Stimulated activated CD4-positive, alpha-beta T cell treated with anti-CD3 and anti-CD28 coated beads, Interleukin-12 subunit alpha, Interleukin-12 subunit beta, amount 100 ng/mL, for 4 hours (primary cell): Measurements from ENCODE around the gene CAD.

Experiments used
- DNase-seq: peaks from one replicate; pipeline ENCODE4 v3.0.0-alpha.2; 2020

CAD gene

DNA sequence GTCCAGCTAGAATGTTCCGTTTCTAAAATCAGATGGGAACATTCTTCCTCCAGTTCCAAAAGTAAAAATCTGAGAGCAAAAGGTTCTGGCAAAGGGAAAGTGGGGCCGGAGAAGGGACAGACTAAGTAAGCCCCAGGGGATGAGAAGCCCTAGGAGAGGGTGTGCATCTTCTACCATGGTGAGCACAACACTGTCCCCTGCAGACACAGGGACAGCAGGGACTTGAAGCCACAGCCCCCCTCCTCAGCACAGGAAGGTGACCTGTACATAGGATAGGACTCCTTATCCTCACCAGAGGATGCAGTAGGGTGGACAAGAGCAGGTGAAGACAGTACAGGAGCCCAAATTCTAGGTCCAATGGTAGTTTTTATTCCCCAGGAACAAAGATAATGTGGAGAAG lies 17.9 kb upstream of the CAD start:
- no peak for DNase-seq

DNA sequence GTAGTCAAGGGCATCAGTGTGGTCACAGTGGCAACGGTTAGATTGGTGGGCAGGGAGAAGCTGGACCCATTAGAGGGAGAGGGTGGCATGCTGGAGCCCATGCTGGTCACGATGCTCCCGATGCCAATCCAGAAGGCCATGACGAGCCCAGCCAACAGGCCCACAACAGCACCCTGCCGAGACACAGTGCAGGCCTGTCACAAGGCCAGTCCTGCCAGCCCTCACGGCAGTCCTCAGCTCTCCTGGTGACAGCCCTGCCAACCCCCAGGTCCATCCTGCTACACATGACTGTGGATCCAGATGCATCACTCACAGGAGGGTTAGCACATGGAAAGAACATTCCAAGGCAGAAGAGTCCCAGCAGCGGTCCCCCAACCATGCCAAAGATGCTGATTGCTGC lies 15.5 kb upstream of the CAD start:
- no peak for DNase-seq

GRCh38 chr2:27202854-27203253 lies 14.3 kb upstream of the CAD start:
- DNase-seq, result no peak

- no peak for DNase-seq
These were observed 13.4 kb upstream of the CAD start for GRCh38 chr2:27203741-27204140.

GRCh38 chr2:27204566-27204965 lies 12.6 kb upstream of the CAD start:
- DNase-seq, result no peak

DNA sequence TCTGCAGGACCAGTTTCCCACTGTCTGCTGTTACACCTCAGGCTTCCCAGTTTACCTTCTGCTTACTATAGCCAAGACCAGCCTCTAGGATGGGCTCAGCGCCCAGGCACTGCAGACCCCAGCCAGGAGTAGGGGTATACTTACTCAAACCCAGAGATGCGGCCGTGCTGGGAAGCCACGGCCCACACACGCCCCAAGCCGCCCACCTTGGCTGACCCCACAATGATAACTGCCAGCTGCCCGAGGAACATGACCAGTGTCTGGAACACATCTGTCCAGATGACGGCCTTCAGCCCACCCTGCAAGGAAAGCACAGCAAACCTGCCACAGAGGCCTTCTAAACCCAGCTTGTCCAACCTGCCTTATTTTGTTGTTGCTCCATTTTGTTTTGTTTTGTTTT lies 12.0 kb upstream of the CAD start:
- no peak for DNase-seq

DNA sequence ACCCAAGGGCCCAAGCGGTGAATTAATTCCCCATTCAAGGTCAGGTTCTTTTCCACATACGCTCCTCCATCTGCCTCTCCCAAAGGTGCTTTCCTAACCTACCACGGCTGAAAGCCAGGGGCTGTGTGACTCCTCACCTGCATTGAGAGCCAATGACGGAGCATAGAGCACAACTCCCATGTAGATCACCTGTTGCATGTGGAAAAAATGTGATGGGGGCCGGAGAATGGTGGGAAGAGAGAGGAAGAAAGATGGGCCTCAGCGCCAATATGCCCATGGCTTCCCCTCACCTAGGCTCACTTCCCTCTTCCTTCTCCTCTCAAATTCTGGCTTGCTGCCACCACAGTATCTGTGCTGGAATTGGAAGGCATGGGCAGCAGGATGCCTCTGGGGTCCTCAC lies 10.8 kb upstream of the CAD start:
- no peak for DNase-seq

DNA sequence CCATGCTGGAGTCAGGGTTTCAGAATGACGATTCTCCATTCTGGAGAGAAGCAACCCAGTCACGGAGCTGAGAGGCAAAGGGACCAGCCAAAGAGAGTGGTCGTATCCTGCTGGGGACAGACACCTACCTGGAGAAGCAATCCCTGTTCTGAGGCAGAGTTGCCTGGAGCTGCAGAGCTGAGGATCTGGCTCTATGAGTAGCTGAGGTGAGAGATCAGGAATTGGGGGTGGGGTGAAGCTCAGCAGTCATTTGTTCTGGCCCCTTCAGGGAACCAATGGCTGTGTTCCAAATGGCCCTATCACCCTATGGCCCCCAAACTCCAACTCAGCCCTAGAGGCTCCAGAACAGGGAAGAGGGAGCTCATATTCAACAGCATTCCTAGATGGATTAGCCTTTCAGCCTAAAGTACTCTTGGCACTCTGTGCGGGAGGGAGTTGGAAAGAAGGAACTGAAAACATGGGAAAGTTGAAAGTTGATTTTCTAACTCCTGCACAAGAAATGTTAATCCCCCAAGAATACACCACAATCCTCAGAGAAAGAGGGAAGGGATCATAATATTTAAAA lies 8.6 kb upstream of the CAD start:
- no peak for DNase-seq

GRCh38 chr2:27209621-27210401 lies 7.4 kb upstream of the CAD start:
- no peak for DNase-seq

- peak; percentile 80 for DNase-seq
These were observed 5.8 kb upstream of the CAD start for GRCh38 chr2:27211241-27211942.

DNA sequence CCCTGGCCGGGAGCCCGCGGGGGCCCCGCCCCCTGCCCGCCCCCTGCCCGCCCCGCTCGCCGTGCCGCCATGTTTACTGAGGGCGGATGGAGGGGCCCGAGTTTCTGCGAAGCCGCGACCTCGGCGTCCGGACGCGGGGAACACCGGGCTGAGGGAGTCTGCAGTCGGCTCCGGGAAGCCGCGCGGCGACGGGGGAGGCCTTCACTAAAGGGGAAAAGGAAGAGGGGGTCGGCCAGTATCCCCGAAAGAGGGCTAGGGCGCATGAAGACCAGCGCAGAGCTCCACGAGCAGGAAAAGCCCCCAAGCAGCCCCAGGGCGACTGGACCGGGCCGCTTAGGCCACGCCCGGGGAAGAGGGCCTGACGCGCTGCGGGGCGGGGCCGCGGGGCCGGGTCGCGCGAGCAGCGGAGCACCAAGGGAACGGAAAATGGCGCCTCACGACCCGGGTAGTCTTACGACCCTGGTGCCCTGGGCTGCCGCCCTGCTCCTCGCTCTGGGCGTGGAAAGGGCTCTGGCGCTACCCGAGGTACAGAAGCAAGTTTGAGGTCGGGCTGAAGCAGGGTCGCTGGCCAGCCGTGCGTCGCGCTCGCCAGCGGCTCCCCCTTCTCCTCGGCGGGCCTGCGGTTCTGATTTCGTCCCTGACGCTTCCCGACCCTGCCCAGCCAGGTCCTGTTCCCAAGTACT lies 5.1 kb upstream of the CAD start, which contains the start of the genes ATRAID and SLC5A6:
Gene ATRAID, plus strand, starts transcription at position 99 of the 683 bp plus-strand sequence. Its CDS starts 328 bp downstream, at position 427.
Gene SLC5A6, minus strand, starts transcription at position 326 of the 683 bp plus-strand sequence. CDS start 4,618 bp downstream, outside the sequence.
- peak; percentile 87 for DNase-seq

GRCh38 chr2:27212626-27213471 lies 4.3 kb upstream of the CAD start:
- DNase-seq, result no peak

DNA sequence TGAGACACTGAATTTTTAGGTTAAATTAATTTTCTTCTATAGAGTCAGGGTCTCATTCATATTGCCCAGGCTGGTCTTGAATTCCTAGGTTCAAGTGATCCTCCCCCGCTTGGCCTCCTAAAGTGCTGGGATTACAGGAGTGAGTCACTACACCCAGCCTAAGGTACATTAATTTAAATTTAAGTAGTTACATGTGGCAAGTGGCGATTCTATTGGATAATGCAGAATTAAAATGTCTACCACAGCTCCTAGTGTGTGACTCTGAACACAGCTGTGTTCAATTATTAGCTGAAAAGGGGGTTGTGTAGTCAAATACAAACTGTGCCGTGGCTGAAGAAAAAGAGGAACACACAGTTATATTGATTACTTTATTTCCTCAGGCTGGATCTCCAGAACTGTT lies 2.2 kb upstream of the CAD start:
- DNase-seq, result no peak

DNA sequence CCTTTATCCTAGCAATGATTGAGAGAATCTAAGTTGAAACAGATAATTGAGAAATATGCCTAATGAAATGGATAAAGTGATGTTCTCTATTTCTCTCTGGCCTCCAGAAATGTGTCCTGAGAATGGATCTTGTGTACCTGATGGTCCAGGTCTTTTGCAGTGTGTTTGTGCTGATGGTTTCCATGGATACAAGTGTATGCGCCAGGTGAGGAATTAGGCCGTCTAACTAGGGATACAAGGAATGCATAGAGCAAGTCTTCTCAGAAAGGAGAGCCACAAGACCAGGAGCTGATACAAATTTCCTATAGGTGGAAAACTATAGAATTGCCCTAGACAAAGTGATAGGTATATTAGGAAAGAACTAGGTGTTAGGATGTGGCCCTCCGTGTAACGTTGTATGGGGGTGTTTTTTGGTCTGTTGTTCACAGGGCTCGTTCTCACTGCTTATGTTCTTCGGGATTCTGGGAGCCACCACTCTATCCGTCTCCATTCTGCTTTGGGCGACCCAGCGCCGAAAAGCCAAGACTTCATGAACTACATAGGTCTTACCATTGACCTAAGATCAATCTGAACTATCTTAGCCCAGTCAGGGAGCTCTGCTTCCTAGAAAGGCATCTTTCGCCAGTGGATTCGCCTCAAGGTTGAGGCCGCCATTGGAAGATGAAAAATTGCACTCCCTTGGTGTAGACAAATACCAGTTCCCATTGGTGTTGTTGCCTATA lies 592 bp upstream of the CAD start:
- no peak for DNase-seq

DNA sequence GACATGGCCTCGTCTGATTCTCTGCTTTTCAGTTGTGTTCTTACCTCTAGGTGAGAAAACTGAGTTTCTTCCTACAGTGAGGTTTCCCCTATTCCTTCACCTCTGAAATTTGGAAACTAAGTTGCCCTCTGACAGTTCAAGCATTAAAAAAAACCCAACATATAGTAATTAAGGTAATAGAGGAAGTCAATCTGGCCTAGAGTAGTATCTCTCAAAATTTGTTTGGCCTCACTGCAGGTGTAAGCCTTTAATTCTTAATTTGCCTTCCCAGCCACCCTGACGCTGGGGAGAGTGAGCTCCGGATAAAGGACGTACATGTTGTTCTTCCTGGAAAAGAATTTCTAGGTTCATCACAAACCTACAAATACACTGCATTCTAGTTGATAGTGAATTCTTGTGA lies 1.4 kb downstream of the CAD start:
- DNase-seq, result no peak

- no peak for DNase-seq
These were observed 1.9 kb downstream of the CAD start for GRCh38 chr2:27219091-27219490.

DNA sequence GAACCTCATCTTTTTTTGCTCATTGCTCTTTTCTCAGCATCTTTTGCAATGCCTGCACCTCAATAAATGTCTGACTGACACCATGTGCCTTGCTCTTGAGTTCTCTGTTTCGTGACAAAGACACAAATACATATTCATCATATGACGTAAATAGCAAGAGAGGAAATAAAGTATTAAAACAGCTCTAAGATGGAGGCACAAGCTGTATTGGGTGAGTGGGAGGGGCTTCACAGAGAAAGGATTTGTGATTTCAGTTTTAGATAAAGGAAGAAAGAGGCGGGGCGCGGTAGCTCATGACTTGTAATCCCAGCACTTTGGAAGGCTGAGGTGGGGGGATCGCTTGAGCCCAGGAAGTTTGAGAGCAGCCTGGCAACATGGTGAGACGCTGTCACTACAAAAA lies 2.9 kb downstream of the CAD start:
- no peak for DNase-seq

DNA sequence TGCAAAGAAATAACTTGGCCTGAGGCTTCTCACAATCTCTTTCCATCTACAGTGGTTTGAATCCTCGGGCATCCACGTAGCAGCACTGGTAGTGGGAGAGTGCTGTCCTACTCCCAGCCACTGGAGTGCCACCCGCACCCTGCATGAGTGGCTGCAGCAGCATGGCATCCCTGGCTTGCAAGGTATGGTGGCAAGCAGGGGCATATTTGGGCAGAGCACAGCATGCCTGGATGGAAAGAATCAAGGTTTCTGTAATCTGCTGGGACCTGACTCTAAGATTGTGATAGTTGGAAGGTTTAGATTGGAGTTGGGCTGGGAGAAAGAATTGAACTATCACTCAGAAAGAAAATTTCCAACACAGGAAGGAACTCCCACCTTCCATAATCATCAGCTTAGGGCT lies 4.0 kb downstream of the CAD start:
- no peak for DNase-seq

- no peak for DNase-seq
These were observed 5.2 kb downstream of the CAD start for GRCh38 chr2:27222407-27222806.

DNA sequence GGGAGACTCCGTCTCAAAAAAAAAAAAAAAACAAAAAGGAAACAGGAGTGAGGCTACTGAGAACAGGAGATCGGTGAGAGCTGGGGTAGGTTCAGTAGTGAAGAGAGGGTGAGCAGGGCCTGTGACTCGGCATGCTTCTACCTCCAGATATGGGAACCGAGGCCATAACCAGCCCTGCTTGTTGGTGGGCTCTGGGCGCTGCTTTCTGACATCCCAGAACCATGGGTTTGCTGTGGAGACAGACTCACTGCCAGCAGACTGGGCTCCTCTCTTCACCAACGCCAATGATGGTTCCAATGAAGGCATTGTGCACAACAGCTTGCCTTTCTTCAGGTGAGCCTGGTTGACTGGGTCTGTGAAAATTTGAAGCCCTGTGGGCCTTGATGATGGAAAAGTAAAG lies 6.2 kb downstream of the CAD start:
- DNase-seq, result no peak

GRCh38 chr2:27225526-27225925 lies 8.4 kb downstream of the CAD start:
- DNase-seq, result no peak

DNA sequence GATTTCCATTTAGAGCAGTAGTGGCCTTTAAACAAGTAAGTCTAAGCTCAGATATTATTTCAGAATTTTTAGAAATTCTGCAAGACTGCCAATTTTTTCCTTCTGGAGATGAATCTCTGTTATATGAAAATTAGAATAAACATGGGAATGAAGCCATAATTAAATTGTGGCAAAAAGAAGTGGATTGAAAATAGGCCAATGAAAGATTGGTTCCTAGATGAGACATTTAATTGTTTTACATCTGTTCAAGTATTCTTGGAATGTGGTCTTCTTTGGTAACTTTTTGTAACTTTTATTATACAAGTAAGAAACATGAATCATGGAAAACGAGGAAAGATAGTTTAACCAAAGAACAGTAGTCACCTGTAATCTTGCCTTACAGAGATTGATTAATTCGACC lies 10.3 kb downstream of the CAD start:
- DNase-seq, result no peak
